ENCODE data around the gene PDE10A.
"Not testable (repeated sequence)": the region's sequence is repeated elsewhere in the genome, so short reads cannot be mapped to it uniquely, and the experiment has no call there.

Gene PDE10A

DNA sequence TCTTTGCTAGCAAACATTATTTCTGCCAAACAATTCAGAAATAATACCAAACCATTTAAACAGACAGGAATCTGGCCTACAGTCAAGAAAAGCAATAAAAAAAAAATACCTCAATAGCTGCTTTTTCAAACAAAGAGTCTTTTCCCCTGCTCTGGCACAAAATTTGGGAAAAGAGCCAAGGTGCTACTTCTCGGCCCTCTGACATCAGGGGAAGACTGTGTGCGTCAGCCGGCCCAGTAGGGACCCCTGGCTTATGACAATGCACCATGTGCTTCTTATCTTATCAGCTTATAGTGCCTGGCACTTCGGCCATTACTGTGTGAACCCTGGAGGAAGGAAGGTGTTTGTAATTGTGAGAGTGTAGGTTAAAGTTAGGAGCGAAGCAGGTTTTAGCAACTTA is 89.4 kb downstream of the PDE10A start:
- DNase-seq (ENCODE audit: low spot score), result no peak
- TF ChIP-seq, protein P1, sequence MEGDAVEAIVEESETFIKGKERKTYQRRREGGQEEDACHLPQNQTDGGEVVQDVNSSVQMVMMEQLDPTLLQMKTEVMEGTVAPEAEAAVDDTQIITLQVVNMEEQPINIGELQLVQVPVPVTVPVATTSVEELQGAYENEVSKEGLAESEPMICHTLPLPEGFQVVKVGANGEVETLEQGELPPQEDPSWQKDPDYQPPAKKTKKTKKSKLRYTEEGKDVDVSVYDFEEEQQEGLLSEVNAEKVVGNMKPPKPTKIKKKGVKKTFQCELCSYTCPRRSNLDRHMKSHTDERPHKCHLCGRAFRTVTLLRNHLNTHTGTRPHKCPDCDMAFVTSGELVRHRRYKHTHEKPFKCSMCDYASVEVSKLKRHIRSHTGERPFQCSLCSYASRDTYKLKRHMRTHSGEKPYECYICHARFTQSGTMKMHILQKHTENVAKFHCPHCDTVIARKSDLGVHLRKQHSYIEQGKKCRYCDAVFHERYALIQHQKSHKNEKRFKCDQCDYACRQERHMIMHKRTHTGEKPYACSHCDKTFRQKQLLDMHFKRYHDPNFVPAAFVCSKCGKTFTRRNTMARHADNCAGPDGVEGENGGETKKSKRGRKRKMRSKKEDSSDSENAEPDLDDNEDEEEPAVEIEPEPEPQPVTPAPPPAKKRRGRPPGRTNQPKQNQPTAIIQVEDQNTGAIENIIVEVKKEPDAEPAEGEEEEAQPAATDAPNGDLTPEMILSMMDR (IDR thresholded peaks at IDR 0.05; ENCODE audit: extremely low read depth, missing control alignments), result no peak

DNA sequence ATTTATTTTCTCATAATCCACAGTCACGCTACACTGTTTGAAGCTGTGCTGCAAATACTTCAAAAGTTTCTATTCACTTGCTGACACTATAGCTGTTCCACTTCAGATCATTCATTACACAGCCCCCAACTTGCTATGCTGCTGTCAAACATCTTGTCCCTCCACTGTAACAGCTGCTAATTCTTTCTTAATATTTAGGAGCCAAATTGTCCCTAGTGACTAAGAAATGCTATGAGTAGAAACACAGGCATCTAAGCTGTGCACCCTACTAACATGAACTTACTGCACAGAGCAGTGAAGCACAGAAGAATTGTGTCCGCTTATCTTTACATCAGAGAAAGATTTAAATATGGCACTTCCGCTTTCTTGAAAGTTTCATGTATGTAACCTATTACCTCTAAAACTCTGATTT is 91.3 kb downstream of the PDE10A start:
- peak; percentile 6 for DNase-seq (ENCODE audit: low spot score)
- TF ChIP-seq, protein P1 (IDR thresholded peaks at IDR 0.05; ENCODE audit: extremely low read depth, missing control alignments), result no peak

DNA sequence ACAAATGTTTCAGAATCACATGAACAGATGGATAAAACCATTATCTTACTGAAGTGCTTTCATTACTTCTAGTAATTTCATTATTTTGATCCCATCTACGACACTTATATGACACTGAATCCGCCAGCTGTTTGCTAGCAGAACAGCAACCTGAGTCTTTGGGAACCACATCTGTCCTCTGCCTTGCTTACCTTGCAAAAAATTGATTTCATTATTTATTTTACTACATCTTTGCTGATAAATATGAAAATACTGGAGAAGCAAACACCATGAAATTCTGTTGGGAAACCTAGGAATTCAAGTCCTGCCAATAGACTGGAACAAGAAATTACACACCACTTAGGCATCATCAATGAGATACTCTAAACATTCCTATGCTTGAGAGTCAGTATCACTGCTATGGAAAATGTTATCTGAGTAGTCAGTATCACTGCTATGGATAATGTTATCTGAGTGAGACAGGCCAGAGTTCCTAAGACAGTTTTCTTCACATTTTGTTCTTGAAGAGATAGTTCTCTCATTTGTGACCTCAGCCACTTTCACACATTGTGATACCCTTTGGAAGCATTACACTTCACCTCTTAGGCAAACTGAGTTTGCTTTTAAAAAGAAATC is 91.9 kb downstream of the PDE10A start:
- DNase-seq (ENCODE audit: low spot score), result no peak
- TF ChIP-seq, protein P1 (IDR thresholded peaks at IDR 0.05; ENCODE audit: extremely low read depth, missing control alignments), result no peak

DNA sequence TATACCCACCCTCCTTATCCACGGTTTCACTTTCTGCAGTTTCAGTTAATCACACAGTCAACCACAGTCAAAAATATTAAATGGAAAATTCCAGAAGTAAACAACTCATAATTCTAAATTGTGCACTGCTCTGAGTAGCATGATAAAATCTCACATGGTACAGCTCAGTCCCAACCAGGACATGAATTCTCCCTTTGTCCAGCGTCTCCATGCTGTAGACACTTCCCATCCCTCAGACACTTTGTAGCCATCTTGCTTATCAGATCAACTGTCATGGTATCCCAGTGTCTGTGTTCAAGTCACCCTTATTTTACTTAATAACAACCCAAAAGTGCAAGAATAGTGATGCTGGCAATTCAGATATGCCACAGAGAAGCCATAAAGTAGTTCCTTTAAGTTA is 94.7 kb downstream of the PDE10A start:
- TF ChIP-seq, protein P1 (IDR thresholded peaks at IDR 0.05; ENCODE audit: extremely low read depth, missing control alignments), result no peak
- no peak for DNase-seq (ENCODE audit: low spot score)

DNA sequence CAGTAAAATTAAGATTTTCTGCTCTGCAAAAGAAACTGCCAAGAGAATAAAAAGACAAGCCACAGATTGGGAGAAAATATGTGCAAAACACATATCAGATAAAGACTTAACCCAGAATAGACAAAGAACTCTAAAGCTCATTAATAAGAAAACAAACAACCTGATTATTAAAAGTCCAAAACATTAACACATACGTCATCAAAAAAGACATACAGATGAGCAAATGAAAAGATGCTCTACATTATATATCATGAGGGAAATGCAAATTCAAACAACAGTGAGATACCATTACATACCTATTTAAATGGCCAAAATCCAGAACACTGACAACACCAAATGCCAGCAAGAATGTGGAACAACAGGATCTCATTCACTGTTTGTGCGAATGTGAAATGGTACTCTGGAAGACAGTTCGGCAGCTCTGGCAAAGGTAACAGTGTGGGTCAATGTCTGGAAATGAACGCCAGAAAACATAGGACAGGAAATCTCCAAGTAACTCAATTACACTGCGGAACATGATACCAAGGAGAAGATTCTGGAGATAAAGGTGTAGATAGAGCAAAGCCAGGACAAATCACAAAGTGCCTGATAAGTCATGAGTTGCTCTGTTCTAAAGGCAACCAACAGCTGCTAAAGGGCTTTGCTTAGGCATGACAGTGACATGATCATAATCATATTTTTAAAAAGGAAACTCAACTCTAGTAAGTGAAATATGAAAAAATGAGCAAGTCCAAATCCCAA is 96.8 kb downstream of the PDE10A start:
- TF ChIP-seq, protein P1 (IDR thresholded peaks at IDR 0.05; ENCODE audit: extremely low read depth, missing control alignments), result no peak
- DNase-seq (ENCODE audit: low spot score), result no peak

DNA sequence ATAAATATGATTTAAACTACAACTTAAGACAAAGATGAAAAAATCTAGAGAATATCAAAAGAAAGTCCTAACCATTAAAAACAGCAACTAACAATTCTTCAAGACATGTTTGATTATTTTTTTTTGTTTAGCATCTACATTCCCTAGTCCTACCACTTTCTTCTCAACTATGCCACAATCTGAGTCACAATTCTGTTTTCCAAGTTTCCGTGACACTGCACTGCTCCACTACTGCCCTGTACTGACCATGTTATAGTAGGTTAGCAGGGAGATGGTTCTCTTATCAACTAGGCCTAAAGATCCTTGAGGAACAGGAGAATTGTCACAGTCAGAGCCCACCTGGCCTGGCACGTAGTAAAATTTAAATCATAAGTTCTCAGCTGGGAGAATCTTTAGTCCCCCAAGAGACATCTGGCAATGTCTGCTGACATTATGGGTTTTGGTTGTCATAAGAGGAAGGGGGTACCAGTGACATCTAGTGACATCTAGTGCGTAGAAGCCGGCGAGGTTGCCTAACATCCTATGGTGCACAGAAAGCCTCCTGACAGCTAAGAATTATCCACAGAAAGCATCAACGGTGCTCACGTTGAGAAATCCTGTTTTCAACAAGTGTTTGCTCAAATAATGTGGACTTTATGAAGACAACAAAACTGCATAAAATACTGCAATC is 100.5 kb downstream of the PDE10A start:
- no peak for DNase-seq (ENCODE audit: low spot score)
- TF ChIP-seq, protein P1 (IDR thresholded peaks at IDR 0.05; ENCODE audit: extremely low read depth, missing control alignments), result no peak

DNA sequence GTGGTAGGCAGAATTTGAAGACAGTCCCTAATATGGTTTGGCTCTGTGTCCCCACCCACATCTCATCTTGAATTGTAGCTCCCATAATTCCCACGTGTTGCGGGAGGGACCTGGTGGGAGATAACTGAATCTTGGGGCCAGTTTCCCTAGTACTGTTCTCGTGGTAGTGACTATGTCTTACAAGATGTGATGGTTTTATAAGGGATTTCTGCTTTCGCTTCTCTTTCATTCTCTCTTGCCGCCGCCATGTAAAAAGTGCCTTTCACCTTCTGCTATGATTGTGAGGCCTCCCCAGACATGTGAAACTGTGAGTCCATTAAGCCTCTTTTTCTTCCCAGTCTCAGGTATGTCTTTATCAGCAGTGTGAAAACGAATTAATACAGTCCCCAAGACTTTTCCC is 103.4 kb downstream of the PDE10A start:
- TF ChIP-seq, protein P1 (IDR thresholded peaks at IDR 0.05; ENCODE audit: extremely low read depth, missing control alignments), result no peak
- DNase-seq (ENCODE audit: low spot score), result no peak

DNA sequence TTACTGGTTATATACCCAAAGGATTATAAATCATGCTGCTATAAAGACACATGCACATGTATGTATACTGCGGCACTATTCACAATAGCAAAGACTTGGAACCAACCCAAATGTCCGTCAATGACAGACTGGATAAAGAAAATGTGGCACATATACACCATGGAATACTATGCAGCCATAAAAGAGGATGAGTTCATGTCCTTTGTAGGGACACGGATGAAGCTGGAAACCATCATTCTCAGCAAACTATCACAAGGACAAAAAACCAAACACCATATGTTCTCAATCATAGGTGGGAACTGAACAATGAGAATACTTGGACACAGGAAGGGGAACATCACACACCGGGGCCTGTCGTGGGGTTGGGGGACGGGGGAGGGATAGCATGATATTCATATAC is 104.9 kb downstream of the PDE10A start:
- not testable (repeated sequence) for DNase-seq (ENCODE audit: low spot score)

All from GM20000 (cell line).